SKM-1 treated with dmso at 0.1 percent for 144 hours (cell line): ENCODE results near the gene FAM135A.
"Not testable (repeated sequence)": the region's sequence is repeated elsewhere in the genome, so short reads cannot be mapped to it uniquely, and the experiment has no call there.

Source experiments
- DNase-seq: peaks from one replicate; lab custom pipeline; 2025; ENCODE audit not compliant: unreplicated experiment; lab: John Stamatoyannopoulos, UW

The FAM135A gene

DNA sequence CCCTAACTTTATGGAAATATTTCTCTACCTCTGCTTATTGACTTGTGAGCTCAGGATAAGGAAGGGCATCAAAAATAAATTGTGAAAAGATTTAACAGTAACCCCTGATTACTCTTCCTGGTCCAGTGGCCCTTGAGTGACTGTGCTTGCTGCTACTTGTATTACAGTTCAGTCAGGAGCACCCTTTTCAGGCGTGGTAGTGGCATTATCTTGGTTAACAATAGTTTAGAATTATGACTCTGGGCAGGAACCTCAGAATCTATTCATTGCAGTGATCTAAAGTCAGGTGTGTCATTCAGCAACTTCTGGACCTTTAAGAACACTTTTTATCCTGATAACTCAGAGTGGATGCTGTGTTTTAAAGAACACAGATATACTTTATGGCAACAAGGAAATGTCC, 43.4 kb downstream of the FAM135A start:
- no peak for DNase-seq

DNA sequence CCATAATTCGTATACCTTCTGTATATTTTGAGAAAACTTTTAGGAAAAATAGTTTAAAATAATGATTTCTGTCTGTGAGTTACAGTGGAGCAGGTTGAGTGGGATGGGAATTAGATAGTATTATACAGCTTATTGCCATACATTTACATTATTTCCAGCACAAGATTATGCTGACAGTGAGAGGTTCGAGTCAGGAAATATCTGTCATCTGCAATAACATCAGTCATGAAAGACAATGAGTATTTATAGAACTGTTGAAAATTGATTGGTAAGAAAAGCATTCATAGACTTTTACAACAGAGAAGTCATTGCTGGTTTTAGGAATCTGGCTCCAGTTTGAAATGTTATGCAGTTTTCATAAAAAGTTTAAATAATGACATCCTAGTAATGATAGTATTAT, 45.9 kb downstream of the FAM135A start:
- no peak for DNase-seq

DNA sequence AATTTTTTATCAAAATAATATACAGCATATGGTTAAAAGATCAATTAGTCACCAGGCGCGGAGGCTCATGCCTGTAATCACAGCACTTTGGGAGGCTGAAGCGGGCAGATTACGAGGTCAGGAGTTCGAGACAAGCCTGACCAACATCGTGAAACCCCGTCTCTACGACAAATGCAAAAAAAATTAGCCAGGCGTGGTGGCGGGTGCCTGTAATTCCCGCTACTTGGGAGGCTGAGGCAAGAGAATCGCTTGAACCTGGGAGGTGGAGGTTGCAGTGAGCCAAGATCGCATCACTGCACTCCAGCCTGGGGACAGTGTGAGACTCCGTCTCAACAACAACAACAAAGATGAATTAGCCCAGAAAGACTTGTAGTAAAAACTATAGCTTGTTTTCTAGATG, 46.4 kb downstream of the FAM135A start:
- not testable (repeated sequence) for DNase-seq

GRCh38 chr6:70470016-70470415, 56.7 kb downstream of the FAM135A start:
- no peak for DNase-seq

DNA sequence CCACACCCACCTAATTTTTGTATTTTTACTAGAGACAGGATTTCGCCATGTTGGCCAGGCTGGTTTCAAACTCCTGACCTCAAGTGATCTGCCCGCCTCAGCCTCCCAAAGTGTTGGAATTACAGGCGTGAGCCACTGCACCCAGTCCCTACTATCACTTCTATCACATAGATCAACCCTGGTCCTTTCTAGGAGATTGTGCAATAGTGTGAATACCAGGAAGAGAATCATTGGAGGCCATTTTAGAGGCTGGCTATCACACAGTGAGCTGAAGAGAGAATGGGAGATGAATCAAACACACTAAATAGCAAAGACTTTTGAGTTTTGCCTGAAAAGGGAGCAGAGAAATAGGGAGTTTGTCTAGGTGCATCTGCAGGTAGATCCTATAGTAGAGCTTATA, 57.2 kb downstream of the FAM135A start:
- not testable (repeated sequence) for DNase-seq

DNA sequence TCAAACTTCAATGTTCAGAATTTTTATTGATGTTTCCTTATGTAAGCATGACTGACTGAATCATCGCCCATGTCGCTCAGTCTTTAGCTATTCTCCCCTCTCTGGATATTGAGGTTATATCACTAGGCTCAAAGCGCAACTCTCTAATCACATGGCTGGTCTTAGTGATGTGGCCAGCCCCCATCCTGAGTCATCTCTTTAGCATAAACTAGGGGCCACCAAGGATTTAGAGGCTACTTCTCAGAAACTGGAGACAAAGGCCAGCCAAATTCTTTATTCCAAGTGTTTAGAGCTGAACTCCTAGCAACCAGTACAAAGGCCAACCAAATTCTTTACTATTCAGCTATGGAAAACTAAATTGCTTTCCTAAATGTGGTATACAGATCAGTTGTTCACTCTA, 61.4 kb downstream of the FAM135A start:
- DNase-seq = no peak

DNA sequence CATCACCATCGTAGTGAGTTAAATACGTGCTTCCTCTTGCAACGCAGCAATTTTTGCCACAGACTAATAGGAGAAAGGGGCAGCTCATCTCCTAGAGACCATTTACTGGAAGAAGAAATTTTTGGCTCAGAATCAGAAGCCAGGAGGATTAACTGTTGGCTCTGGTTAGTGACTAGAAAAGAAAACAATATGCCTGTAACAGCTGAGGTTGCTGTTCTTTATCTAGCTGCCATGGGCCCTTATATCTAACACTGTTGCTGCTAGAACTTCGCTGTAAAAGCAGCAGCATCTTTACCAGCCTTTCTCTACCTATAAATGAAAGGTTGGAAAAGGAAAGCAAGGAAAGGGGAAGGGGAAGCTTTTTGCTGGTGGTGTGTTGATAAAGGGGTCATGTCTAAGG, 65.9 kb downstream of the FAM135A start:
- DNase-seq = no peak

DNA sequence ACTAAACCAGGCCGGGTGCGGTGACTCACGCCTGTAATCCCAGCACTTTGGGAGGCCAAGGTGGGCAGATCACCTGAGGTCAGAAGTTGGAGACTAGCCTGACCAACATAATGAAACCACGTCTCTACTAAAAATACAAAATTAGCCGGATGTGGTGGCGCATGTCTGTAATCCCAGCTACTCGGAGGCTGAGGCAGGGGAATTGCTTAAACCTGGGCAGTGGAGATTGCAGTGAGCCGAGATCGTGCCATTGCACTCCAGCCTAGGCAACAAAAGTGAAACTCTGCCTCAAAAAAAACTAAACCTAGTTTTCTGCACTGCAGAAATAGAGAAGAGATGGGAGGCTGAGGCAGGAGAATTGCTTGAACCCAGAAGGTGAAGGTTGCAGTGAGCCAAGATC, 73.3 kb downstream of the FAM135A start:
- DNase-seq = not testable (repeated sequence)

- no peak for DNase-seq
These were observed 76.1 kb downstream of the FAM135A start for GRCh38 chr6:70489364-70489763.

GRCh38 chr6:70494833-70495232, 81.5 kb downstream of the FAM135A start:
- DNase-seq = no peak

DNA sequence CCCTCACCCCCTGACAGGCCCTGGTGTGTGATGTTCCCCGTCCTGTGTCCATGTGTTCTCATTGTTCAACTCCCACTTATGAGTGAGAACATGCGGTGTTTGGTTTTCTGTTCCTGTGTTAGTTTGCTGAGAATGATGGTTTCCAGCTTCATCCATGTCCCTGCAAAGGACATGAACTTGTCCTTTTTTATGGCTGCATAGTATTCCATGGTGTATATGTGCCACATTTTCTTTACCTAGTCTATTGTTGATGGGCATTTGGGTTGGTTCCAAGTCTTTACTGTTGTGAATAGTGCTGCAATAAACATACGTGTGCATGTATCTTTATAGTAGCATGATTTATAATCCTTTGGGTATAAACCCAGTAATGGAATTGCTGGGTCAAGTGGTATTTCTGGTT, 82.5 kb downstream of the FAM135A start:
- DNase-seq = not testable (repeated sequence)

DNA sequence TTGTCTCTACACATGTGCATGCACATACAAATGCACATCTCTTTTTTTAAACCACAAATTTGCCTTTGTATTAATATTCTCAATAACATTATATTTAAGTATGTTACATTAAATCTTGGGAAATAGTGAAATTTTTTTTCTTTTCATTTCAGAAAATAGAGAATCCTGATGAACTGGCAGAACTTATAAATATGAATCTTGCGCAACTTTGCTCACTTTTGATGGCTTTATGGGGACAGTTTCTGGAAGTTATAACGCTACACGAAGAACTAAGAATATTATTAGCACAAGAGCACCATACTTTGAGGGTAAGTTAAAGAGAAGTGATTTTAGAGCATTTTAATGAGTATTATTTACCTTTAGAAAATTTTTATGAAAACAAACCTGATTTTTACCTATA, 89.2 kb downstream of the FAM135A start:
- DNase-seq = no peak

- DNase-seq = no peak
These were observed 90.6 kb downstream of the FAM135A start for GRCh38 chr6:70503813-70504465.

GRCh38 chr6:70506321-70506720, 93.0 kb downstream of the FAM135A start:
- no peak for DNase-seq

- DNase-seq = no peak
These were observed 93.9 kb downstream of the FAM135A start for GRCh38 chr6:70507161-70507560.

DNA sequence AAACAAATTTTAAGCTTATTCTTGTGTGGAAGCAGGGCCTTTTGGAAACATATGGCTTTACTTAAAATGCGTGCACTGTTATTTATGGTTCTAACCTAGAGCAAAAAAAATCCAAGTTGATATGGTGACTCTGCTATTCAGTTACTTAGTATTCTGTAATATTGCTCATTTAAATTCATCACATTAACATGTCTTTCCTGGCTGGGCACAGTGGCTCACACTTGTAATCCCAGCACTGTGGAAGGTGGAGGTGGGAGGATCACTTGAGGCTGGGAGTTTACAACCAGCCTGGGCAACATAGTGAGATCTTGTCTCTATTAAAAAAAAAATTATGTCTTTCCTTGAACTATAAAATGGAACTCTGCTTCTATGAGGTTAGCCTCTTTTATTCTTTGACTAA, 95.6 kb downstream of the FAM135A start:
- no peak for DNase-seq

DNA sequence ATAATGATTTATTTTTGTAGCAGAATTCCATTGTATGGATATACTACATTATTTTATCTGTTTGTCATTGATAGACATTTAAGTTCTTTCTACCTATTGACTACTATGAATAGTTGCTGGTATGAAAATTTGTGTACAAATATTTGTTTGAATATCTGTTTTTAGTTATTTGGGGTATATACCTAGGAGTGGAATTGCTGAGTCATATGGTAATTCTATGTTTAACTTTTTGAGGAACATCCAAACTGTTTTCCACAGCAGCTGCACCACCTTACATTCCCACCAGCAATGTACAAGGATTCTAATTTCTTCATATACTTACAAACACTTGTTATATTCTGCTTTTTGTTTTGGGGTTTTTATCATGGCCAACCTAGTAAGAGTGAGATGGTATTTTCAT, 97.3 kb downstream of the FAM135A start:
- DNase-seq = no peak

DNA sequence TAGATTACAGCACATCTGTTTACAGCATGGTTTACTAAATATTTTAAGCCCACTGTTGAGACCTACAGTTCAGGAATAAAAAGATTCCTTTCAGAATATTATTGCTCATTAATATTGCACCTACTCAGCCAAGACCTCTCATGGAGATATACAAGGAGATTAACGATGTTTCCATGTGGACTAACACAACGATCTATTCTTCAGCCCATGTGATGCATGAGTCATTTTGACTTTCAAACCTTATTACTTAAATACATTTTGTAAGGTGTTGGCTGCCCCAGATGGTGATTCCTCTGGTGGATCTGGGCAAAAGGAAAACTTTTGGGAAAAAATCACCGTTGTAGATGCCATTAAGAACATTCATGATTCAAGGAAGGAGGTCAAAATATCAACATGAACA, 105.4 kb downstream of the FAM135A start:
- DNase-seq = no peak

DNA sequence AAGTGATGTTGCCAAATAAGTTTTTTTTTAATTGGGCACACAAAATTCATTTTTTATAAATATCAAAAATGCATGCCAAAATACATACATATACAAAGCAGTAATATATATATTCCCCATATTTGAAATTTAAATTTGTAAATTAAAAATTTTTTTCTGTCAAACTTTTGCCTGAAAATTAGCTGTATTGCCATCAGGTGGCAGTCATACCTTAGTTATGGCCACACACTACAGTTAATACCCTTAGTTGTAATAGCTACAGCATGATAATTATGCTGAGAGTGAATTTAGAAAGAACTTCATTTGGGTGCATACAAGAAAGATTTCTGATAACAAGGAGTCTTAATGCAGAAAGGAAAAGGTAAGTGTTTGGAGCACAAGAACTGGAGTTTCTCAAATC, 107.3 kb downstream of the FAM135A start:
- DNase-seq = no peak

DNA sequence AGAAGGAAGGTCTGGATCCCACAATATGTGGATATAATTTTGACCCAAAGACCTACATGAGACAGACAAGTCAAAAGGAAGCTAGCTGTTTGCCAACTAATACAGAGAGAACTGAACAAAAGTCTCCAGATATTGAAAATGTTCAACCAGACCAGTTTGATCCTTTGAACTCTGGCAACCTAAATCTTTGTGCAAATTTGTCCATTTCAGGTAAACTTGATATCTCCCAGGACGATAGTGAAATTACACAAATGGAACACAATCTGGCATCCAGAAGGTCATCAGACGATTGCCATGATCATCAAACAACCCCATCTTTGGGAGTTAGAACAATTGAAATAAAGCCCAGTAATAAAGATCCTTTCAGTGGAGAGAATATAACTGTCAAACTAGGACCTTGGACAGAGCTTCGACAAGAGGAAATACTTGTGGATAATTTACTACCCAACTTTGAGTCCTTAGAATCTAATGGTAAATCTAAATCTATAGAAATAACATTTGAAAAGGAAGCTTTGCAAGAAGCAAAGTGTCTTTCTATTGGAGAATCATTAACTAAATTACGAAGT, 111.5 kb downstream of the FAM135A start:
- no peak for DNase-seq

DNA sequence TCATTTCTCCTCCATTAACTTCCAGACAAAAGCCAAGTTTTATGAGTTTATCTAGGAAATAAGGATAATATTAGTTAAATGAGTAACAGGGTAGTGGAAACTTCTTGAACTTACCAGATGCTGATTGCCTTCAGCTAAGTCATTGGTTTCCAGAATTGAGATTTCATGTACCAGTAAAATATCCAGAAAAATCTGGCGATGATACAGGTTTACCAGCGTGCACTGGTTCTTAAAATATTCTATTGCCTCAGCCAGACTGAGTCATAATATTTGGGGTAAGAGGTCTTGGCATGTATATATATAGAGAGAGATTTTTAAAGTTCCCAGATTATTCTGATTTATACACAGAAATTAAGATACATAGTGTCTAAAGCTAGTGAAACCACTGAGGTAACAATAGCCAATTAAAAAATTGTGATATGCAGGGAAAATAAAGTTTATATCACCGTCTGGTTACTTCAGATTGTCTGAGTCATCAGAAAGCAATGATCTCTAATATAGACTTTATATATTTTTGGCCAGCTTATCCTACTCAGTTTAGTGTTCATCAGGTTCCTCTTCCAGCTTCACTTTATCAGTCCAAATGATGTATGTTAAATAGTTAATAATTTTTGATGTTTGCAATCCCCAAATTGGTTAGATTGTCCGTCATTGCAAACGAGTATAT, 113.9 kb downstream of the FAM135A start:
- DNase-seq = no peak

GRCh38 chr6:70530023-70530422, 116.7 kb downstream of the FAM135A start:
- no peak for DNase-seq

GRCh38 chr6:70531133-70531532, 117.8 kb downstream of the FAM135A start:
- no peak for DNase-seq
